Measurements from ENCODE around the gene TAF4B. TPM values are rescaled to one million over a fixed set of nuclear protein-coding genes. Genes with fewer than 3 reads are reported as not detected.

The TAF4B gene
- polyA plus RNA-seq, 3 donors, result 0.64 to 1.2 (median 0.92) TPM

- H3K4me1 Mint-ChIP-seq, result no peaks in the 10 kb centered on the region
- Histone ChIP-seq H3K27me3 (ENCODE audit: control insufficient read depth in 2 of 2, insufficient read depth in 2 of 2, low read length in 2 of 2) (no peaks in the 10 kb centered on the region), H2AFZ (ENCODE audit: insufficient read depth, low read depth, low read length, poor library complexity, severe bottlenecking) (no peak overlapping the region), H4K20me1 (ENCODE audit: insufficient read depth, low read length) (no peaks in the 10 kb centered on the region), H3K36me3 (replicated peaks in 1 of 2; ENCODE audit: control insufficient read depth in 1 of 2, insufficient read depth in 2 of 2, low read length in 2 of 2) (no peaks in the 10 kb centered on the region), H3K27ac (ENCODE audit: low read depth in 1 of 2, low read length in 2 of 2) (no peak overlapping the region), H3K4me1 (ENCODE audit: control insufficient read depth in 1 of 2, insufficient read depth in 2 of 2, low read length in 2 of 2) (no peaks in the 10 kb centered on the region), H3K4me3 (replicated peaks in 1 of 3; ENCODE audit: low read depth in 2 of 3, low read length in 3 of 3) (no peak overlapping the region), H3K79me2 (ENCODE audit: insufficient read depth, low read length) (no peaks in the 10 kb centered on the region), H3K9ac (ENCODE audit: insufficient read depth, low read length, poor library complexity, severe bottlenecking) (no peak overlapping the region), H3K9me3 (replicated peaks in 1 of 2; ENCODE audit: control insufficient read depth in 1 of 2, insufficient read depth in 1 of 2, low read length in 2 of 2) (no peaks in the 10 kb centered on the region), H3K4me2 (replicated peaks; ENCODE audit: extremely low read depth, low read length, poor library complexity, severe bottlenecking) (no peak overlapping the region)
- 89% methylated on average over 6 of the region's 9 CpGs for WGBS (ENCODE audit: insufficient coverage)
- no peak overlapping the region for H3K27ac Mint-ChIP-seq
- H3K27me3 Mint-ChIP-seq (ENCODE audit: low read depth in 3 of 3), result peaks cover 0 to 5% (median 2%) of the 10 kb centered on the region in 3 donors
- intact Hi-C loops (cut with micrococcal nuclease), result no loop called here
- no peak for DNase-seq
- TF ChIP-seq CTCF (IDR thresholded peaks at IDR 0.05), result no peak
- H3K36me3 Mint-ChIP-seq, result no peaks in the 10 kb centered on the region
- H3K9me3 Mint-ChIP-seq, result peaks cover 0 to 2% (median 0%) of the 10 kb centered on the region in 7 donors
- no peak overlapping the region for H3K4me3 Mint-ChIP-seq
Measured at GRCh38 chr18:26419746-26420145, 193.5 kb downstream of the TAF4B start.

- peaks cover 0 to 5% (median 2%) of the 10 kb centered on the region in 3 donors for H3K27me3 Mint-ChIP-seq (ENCODE audit: low read depth in 3 of 3)
- peaks cover 0 to 2% (median 0%) of the 10 kb centered on the region in 7 donors for H3K9me3 Mint-ChIP-seq
- TF ChIP-seq CTCF (IDR thresholded peaks at IDR 0.05), result no peak
- Histone ChIP-seq H3K4me1 (ENCODE audit: control insufficient read depth in 1 of 2, insufficient read depth in 2 of 2, low read length in 2 of 2) (no peaks in the 10 kb centered on the region), H3K27ac (ENCODE audit: low read depth in 1 of 2, low read length in 2 of 2) (no peak overlapping the region), H2AFZ (ENCODE audit: insufficient read depth, low read depth, low read length, poor library complexity, severe bottlenecking) (no peak overlapping the region), H3K9me3 (replicated peaks in 1 of 2; ENCODE audit: control insufficient read depth in 1 of 2, insufficient read depth in 1 of 2, low read length in 2 of 2) (no peaks in the 10 kb centered on the region), H3K4me2 (replicated peaks; ENCODE audit: extremely low read depth, low read length, poor library complexity, severe bottlenecking) (no peak overlapping the region), H3K9ac (ENCODE audit: insufficient read depth, low read length, poor library complexity, severe bottlenecking) (no peak overlapping the region), H3K27me3 (ENCODE audit: control insufficient read depth in 2 of 2, insufficient read depth in 2 of 2, low read length in 2 of 2) (no peaks in the 10 kb centered on the region), H3K79me2 (ENCODE audit: insufficient read depth, low read length) (no peaks in the 10 kb centered on the region), H3K4me3 (replicated peaks in 1 of 3; ENCODE audit: low read depth in 2 of 3, low read length in 3 of 3) (no peak overlapping the region), H4K20me1 (ENCODE audit: insufficient read depth, low read length) (no peaks in the 10 kb centered on the region), H3K36me3 (replicated peaks in 1 of 2; ENCODE audit: control insufficient read depth in 1 of 2, insufficient read depth in 2 of 2, low read length in 2 of 2) (no peaks in the 10 kb centered on the region)
- H3K27ac Mint-ChIP-seq, result no peak overlapping the region
- intact Hi-C loops (cut with micrococcal nuclease), result no loop called here
- no peaks in the 10 kb centered on the region for H3K36me3 Mint-ChIP-seq
- DNase-seq, result no peak
- WGBS (ENCODE audit: insufficient coverage), result 88% methylated on average over 5 of the region's 6 CpGs
- H3K4me3 Mint-ChIP-seq, result no peak overlapping the region
- H3K4me1 Mint-ChIP-seq, result no peaks in the 10 kb centered on the region
Measured at GRCh38 chr18:26421503-26421902, 195.3 kb downstream of the TAF4B start.
